NCI-H446 (cell line): ENCODE measurements around the gene CTSL.
"Not testable (repeated sequence)": the region's sequence is repeated elsewhere in the genome, so short reads cannot be mapped to it uniquely, and the experiment has no call there.

ENCODE experiments used
- DNase-seq, 2 experiments: peaks; one replicate each; lab custom pipeline; 2025; lab: John Stamatoyannopoulos, UW

Gene CTSL

GRCh38 chr9:87759980-87760379 lies 34.1 kb downstream of the CTSL start:
- DNase-seq: not testable (repeated sequence)

- DNase-seq: no peak
Measured at GRCh38 chr9:87760529-87760928, 34.6 kb downstream of the CTSL start.

- DNase-seq: no peak
Measured at GRCh38 chr9:87763286-87763685, 37.4 kb downstream of the CTSL start.

GRCh38 chr9:87765521-87765920 lies 39.6 kb downstream of the CTSL start:
- no peak for DNase-seq

GRCh38 chr9:87766697-87767096 lies 40.8 kb downstream of the CTSL start:
- DNase-seq: no peak

GRCh38 chr9:87770616-87771315 lies 44.8 kb downstream of the CTSL start:
- DNase-seq: no peak

- no peak for DNase-seq
Measured at GRCh38 chr9:87771316-87772006, 45.5 kb downstream of the CTSL start.

GRCh38 chr9:87776481-87777379 lies 50.8 kb downstream of the CTSL start:
- DNase-seq: no peak

GRCh38 chr9:87778996-87779395 lies 53.1 kb downstream of the CTSL start:
- DNase-seq: no peak
